ENCODE results near the gene PYY. TPM values are rescaled to one million over a fixed set of nuclear protein-coding genes. Genes with fewer than 3 reads are reported as not detected.
"Not testable (repeated sequence)": the region's sequence is repeated elsewhere in the genome, so short reads cannot be mapped to it uniquely, and the experiment has no call there.

Gene PYY
- total and polyA plus RNA-seq, 10 of the 15 experiments (the other 5 are each of a cell fraction or from before 2014, with no cell fraction given), result 0.07 to 0.18 TPM; not detected in 8

- H3K9me3 ChIP-seq (replicated peaks; ENCODE audit: control insufficient read depth, insufficient read depth, low read length), result no peaks in the 10 kb centered on the region
- ChIA-PET POLR2A (no interaction called here), SMC1A (ENCODE audit: uncharacterized antibody, unreplicated experiment) (interaction anchor here (0.9 kb wide), 1 partner anchor 55 kb away, joined by 5 read pairs; no protein-coding TSS in a partner anchor), RAD21 (ENCODE audit: unreplicated experiment) (interaction anchor here (1.3 kb wide), 1 partner anchor 55 kb away, joined by 4 read pairs; no protein-coding TSS in a partner anchor), CTCF (interaction anchor here (0.7 to 1.4 kb wide), 3 partner anchors 16 to 89 kb away, joined by 3 read pairs; no protein-coding TSS in a partner anchor)
- H3K36me3 ChIP-seq (ENCODE audit: control insufficient read depth in 2 of 2, insufficient read depth in 2 of 2, low read length in 1 of 2), result no peaks in the 10 kb centered on the region
- intact Hi-C loops (cut with micrococcal nuclease; ENCODE audit: unreplicated experiment) (loop anchor here (10.0 kb wide), 1 partner anchor 124 kb away; no protein-coding TSS in a partner anchor), in situ Hi-C loops (cut with MboI) (no loop called here)
- H3K27me3 ChIP-seq (replicated peaks in 1 of 2; ENCODE audit: control insufficient read depth in 2 of 2, insufficient read depth in 2 of 2, low read length in 1 of 2), result peaks cover 5 to 6% of the 10 kb centered on the region in 2 experiments; a peak in 3 of 4 replicates
- TF ChIP-seq, protein P1, sequence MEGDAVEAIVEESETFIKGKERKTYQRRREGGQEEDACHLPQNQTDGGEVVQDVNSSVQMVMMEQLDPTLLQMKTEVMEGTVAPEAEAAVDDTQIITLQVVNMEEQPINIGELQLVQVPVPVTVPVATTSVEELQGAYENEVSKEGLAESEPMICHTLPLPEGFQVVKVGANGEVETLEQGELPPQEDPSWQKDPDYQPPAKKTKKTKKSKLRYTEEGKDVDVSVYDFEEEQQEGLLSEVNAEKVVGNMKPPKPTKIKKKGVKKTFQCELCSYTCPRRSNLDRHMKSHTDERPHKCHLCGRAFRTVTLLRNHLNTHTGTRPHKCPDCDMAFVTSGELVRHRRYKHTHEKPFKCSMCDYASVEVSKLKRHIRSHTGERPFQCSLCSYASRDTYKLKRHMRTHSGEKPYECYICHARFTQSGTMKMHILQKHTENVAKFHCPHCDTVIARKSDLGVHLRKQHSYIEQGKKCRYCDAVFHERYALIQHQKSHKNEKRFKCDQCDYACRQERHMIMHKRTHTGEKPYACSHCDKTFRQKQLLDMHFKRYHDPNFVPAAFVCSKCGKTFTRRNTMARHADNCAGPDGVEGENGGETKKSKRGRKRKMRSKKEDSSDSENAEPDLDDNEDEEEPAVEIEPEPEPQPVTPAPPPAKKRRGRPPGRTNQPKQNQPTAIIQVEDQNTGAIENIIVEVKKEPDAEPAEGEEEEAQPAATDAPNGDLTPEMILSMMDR (IDR thresholded peaks at IDR 0.05 in 2 of 3, conservative IDR thresholded peaks at IDR 0.05 in 1 of 3; ENCODE audit: control insufficient read depth in 2 of 3, extremely low read depth in 1 of 3, insufficient read depth in 1 of 3, low read depth in 3 of 3, low read length in 3 of 3), result no peak
- TF ChIP-seq HDGF (IDR thresholded peaks at IDR 0.05) (no peak), FOS (IDR thresholded peaks at IDR 0.05; ENCODE audit: borderline replicate concordance, extremely low read depth, insufficient read length) (no peak)
- ATAC-seq (no peak), FAIRE-seq (no peak), DNase-seq (ENCODE audit: low read depth, low spot score) (no peak)
- H3K27ac ChIP-seq (ENCODE audit: control insufficient read depth, insufficient read depth), result no peak overlapping the region
- no peak overlapping the region for H2AFZ ChIP-seq (ENCODE audit: control insufficient read depth, low read depth, low read length)
- no peak overlapping the region for H3K4me3 ChIP-seq
- no peaks in the 10 kb centered on the region for H4K20me1 ChIP-seq (ENCODE audit: control insufficient read depth, insufficient read depth)
- WGBS (ENCODE audit: insufficient coverage, insufficient replicate concordance, low lambda C conversion rate, missing lambda C conversion rate), result 25% methylated on average over 4 of the region's 4 CpGs
- H3K79me2 ChIP-seq (ENCODE audit: control insufficient read depth, insufficient read depth, low read length), result no peaks in the 10 kb centered on the region
- H3K4me2 ChIP-seq (ENCODE audit: control insufficient read depth, insufficient read depth), result no peak overlapping the region
- no peaks in the 10 kb centered on the region for H3K4me1 ChIP-seq (ENCODE audit: control insufficient read depth, insufficient read depth, low read length)
- H3K9ac ChIP-seq (ENCODE audit: control insufficient read depth, insufficient read depth, low read length), result no peak overlapping the region
- no TSS peak for BruUV-seq (replicated peaks)
These were observed 45.3 kb upstream of the PYY start for GRCh38 chr17:43999024-43999423.

DNA sequence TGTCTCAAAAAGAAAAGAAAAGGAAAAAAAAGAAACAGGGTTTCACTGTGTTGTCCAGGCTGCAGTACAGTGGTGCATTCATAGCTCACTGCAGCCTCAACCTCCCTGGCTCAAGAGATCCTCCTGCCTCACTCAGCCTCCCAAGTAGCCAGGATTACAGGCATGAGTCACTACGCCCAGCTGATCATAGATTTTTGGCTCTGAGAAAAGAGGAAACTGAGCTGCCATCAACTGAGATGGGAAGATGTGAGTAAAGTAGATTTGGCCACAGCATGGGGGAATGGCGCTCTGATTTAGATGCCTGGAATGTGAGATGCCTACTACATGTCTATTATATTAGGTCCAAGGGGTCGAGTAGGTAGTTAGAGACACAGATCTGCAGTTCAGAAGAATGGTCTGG is 44.8 kb upstream of the PYY start:
- ChIA-PET SMC1A (ENCODE audit: uncharacterized antibody, unreplicated experiment) (interaction anchor here (0.9 kb wide), 1 partner anchor 55 kb away, joined by 5 read pairs; no protein-coding TSS in a partner anchor), RAD21 (ENCODE audit: unreplicated experiment) (interaction anchor here (1.3 kb wide), 1 partner anchor 55 kb away, joined by 4 read pairs; no protein-coding TSS in a partner anchor), POLR2A (no interaction called here), CTCF (interaction anchor here (1.0 to 1.4 kb wide), 3 partner anchors 55 to 188 kb away, joined by 3 read pairs; no protein-coding TSS in a partner anchor)
- H3K9ac ChIP-seq (ENCODE audit: control insufficient read depth, insufficient read depth, low read length), result no peak overlapping the region
- no peaks in the 10 kb centered on the region for H3K9me3 ChIP-seq (replicated peaks; ENCODE audit: control insufficient read depth, insufficient read depth, low read length)
- DNase-seq (ENCODE audit: low read depth, low spot score), result no peak
- in situ Hi-C loops (cut with MboI) (no loop called here), intact Hi-C loops (cut with micrococcal nuclease; ENCODE audit: unreplicated experiment) (loop anchor here (10.0 kb wide), 1 partner anchor 124 kb away; no protein-coding TSS in a partner anchor)
- no peak for ATAC-seq
- no peak overlapping the region for H3K4me2 ChIP-seq (ENCODE audit: control insufficient read depth, insufficient read depth)
- no peak overlapping the region for H3K27ac ChIP-seq (ENCODE audit: control insufficient read depth, insufficient read depth)
- no peaks in the 10 kb centered on the region for H3K36me3 ChIP-seq (ENCODE audit: control insufficient read depth in 2 of 2, insufficient read depth in 2 of 2, low read length in 1 of 2)
- H3K4me1 ChIP-seq (ENCODE audit: control insufficient read depth, insufficient read depth, low read length), result no peaks in the 10 kb centered on the region
- no peak overlapping the region for H3K4me3 ChIP-seq
- H3K79me2 ChIP-seq (ENCODE audit: control insufficient read depth, insufficient read depth, low read length), result no peaks in the 10 kb centered on the region
- FAIRE-seq, result no peak
- WGBS (ENCODE audit: insufficient coverage, insufficient replicate concordance, low lambda C conversion rate, missing lambda C conversion rate), result 8% methylated on average over 3 of the region's 3 CpGs
- no peak for TF ChIP-seq EED (IDR thresholded peaks at IDR 0.05; ENCODE audit: low read depth)
- no peak for TF ChIP-seq CHD4 (IDR thresholded peaks at IDR 0.05)
- TF ChIP-seq ZSCAN29 (IDR thresholded peaks at IDR 0.05), result no peak
- no peak overlapping the region for H2AFZ ChIP-seq (ENCODE audit: control insufficient read depth, low read depth, low read length)
- H4K20me1 ChIP-seq (ENCODE audit: control insufficient read depth, insufficient read depth), result no peaks in the 10 kb centered on the region
- no TSS peak for BruUV-seq (replicated peaks)
- H3K27me3 ChIP-seq (replicated peaks in 1 of 2; ENCODE audit: control insufficient read depth in 2 of 2, insufficient read depth in 2 of 2, low read length in 1 of 2), result peaks cover 4 to 6% of the 10 kb centered on the region in 2 experiments; a peak in 3 of 4 replicates

GRCh38 chr17:43997180-43997579 is 43.4 kb upstream of the PYY start:
- ChIA-PET CTCF (interaction anchor here (0.7 to 5.0 kb wide), 3 partner anchors 54 to 119 kb away, joined by 3 to 42 read pairs (median 6); partner anchors contain the start of gene PPY), SMC1A (ENCODE audit: uncharacterized antibody, unreplicated experiment) (interaction anchor here (2.1 kb wide), 1 partner anchor 54 kb away, joined by 6 read pairs; no protein-coding TSS in a partner anchor), RAD21 (ENCODE audit: unreplicated experiment) (interaction anchor here (1.1 to 1.3 kb wide), 2 partner anchors 53 to 171 kb away, joined by 3 read pairs; no protein-coding TSS in a partner anchor)
- H4K20me1 ChIP-seq (ENCODE audit: control insufficient read depth, insufficient read depth); H3K4me2 ChIP-seq (ENCODE audit: control insufficient read depth, insufficient read depth); POLR2A ChIA-PET; H3K9me3 ChIP-seq (replicated peaks; ENCODE audit: control insufficient read depth, insufficient read depth, low read length); H3K4me3 ChIP-seq; DNase-seq (ENCODE audit: low read depth, low spot score); H3K27me3 ChIP-seq (replicated peaks in 1 of 2; ENCODE audit: control insufficient read depth in 2 of 2, insufficient read depth in 2 of 2, low read length in 1 of 2); H3K9ac ChIP-seq (ENCODE audit: control insufficient read depth, insufficient read depth, low read length); H3K4me1 ChIP-seq (ENCODE audit: control insufficient read depth, insufficient read depth, low read length); H3K27ac ChIP-seq (ENCODE audit: control insufficient read depth, insufficient read depth); FAIRE-seq; in situ Hi-C loops (cut with MboI); H2AFZ ChIP-seq (ENCODE audit: control insufficient read depth, low read depth, low read length); H3K79me2 ChIP-seq (ENCODE audit: control insufficient read depth, insufficient read depth, low read length); ATAC-seq; H3K36me3 ChIP-seq (ENCODE audit: control insufficient read depth in 2 of 2, insufficient read depth in 2 of 2, low read length in 1 of 2); BruUV-seq (replicated peaks): not testable (repeated sequence)
- 11% methylated on average over 5 of the region's 5 CpGs for WGBS (ENCODE audit: insufficient coverage, insufficient replicate concordance, low lambda C conversion rate, missing lambda C conversion rate)
- intact Hi-C loops (cut with micrococcal nuclease; ENCODE audit: unreplicated experiment), result loop anchor here (10.0 kb wide), 1 partner anchor 122 kb away; no protein-coding TSS in a partner anchor

All from GM12878 (cell line).